HepG2 (cell line): ENCODE results near the gene NLRX1. TPM values are rescaled to one million over a fixed set of nuclear protein-coding genes. Genes with fewer than 3 reads are reported as not detected.

Experiments used
- BRCA1 ChIP-seq: sonication (generic); formaldehyde crosslinking; IDR thresholded peaks from 2 replicates; pipeline ENCODE4 v1.4.0; 2020; ENCODE audit warnings: missing genetic modification reagents
- CBX5 ChIP-seq: sonication (generic); formaldehyde crosslinking; IDR thresholded peaks from 2 replicates; pipeline ENCODE4 v1.4.0; 2020; ENCODE audit warnings: missing genetic modification reagents, borderline replicate concordance
- CERS6 ChIP-seq: sonication (generic); formaldehyde crosslinking; IDR thresholded peaks from 2 replicates; pipeline ENCODE4 v1.5.0; 2020; ENCODE audit warnings: missing genetic modification reagents
- DPF2 ChIP-seq: sonication (generic); formaldehyde crosslinking; IDR thresholded peaks from 2 replicates; pipeline ENCODE4 v1.4.0; 2020; ENCODE audit warnings: mild to moderate bottlenecking, low read depth, missing genetic modification reagents, borderline replicate concordance
- FOXA1 ChIP-seq, 2 experiments: fragments of 450-650 bp in 1 of 2; sonication (generic) in 1 of 2; formaldehyde crosslinking in 1 of 2; IDR thresholded peaks; 2 replicates each; pipeline versions ENCODE4 v1.4.0 to v1.6.1; 2016 to 2020; ENCODE audit warnings: missing genetic modification reagents in 1 of 2
- HDAC1 ChIP-seq: sonication (generic); formaldehyde crosslinking; IDR thresholded peaks from 2 replicates; pipeline ENCODE4 v1.5.1; 2020; ENCODE audit warnings: mild to moderate bottlenecking, missing genetic modification reagents
- HNRNPUL1 ChIP-seq: fragments of 200-400 bp; formaldehyde crosslinking; IDR thresholded peaks from 2 replicates; pipeline ENCODE4 v1.6.1; 2017; ENCODE audit warnings: low read depth, mild to moderate bottlenecking, low read length, moderate library complexity
- IKZF5 ChIP-seq: IDR thresholded peaks from 2 replicates; pipeline ENCODE4 v1.6.1; 2018; ENCODE audit warnings: missing genetic modification reagents, mild to moderate bottlenecking, missing compliant biosample characterization
- MAZ ChIP-seq, 2 experiments: sonication (generic) in 1 of 2; formaldehyde crosslinking in 1 of 2; IDR thresholded peaks; 2 replicates each; pipeline versions ENCODE4 v1.5.0 to v1.6.1; 2012 to 2020; ENCODE audit warnings: low read depth in 2 of 2, mild to moderate bottlenecking in 2 of 2, borderline replicate concordance in 1 of 2, improper control_type of control experiment in 1 of 2, low read length in 1 of 2, missing genetic modification reagents in 1 of 2, moderate library complexity in 1 of 2
- MTA3 ChIP-seq: sonication (generic); formaldehyde crosslinking; IDR thresholded peaks from 2 replicates; pipeline ENCODE4 v1.4.0; 2020; ENCODE audit warnings: missing genetic modification reagents
- NONO ChIP-seq, 2 experiments: fragments of 450-650 bp in 1 of 2; sonication (generic) in 1 of 2; formaldehyde crosslinking in 1 of 2; IDR thresholded peaks in 1 of 2; conservative IDR thresholded peaks in 1 of 2; 2 replicates each; pipeline versions ENCODE4 v1.6.1 to v1.8.0; 2017 to 2022; ENCODE audit warnings: mild to moderate bottlenecking in 1 of 2, missing genetic modification reagents in 1 of 2, moderate library complexity in 1 of 2
- SCMH1 ChIP-seq: sonication (generic); formaldehyde crosslinking; IDR thresholded peaks from 2 replicates; pipeline ENCODE4 v1.9.0; 2021; ENCODE audit warnings: missing genetic modification reagents, mild to moderate bottlenecking, borderline replicate concordance
- ZBTB46 ChIP-seq: sonication (generic); formaldehyde crosslinking; IDR thresholded peaks from 2 replicates; pipeline ENCODE4 v1.4.0; 2020; ENCODE audit warnings: mild to moderate bottlenecking, missing genetic modification reagents, borderline replicate concordance
- ZFP36L1 ChIP-seq: sonication (generic); formaldehyde crosslinking; IDR thresholded peaks from 2 replicates; pipeline ENCODE4 v1.8.0; 2022; ENCODE audit warnings: mild to moderate bottlenecking, missing genetic modification reagents, moderate library complexity
- ZKSCAN8 ChIP-seq: IDR thresholded peaks from 2 replicates; pipeline ENCODE4 v1.6.1; 2016; ENCODE audit warnings: borderline replicate concordance, missing genetic modification reagents, missing compliant biosample characterization
- ZMYM2 ChIP-seq: sonication (generic); formaldehyde crosslinking; IDR thresholded peaks from 2 replicates; pipeline ENCODE4 v1.8.0; 2022; ENCODE audit warnings: mild to moderate bottlenecking, missing genetic modification reagents
- ZNF20 ChIP-seq: sonication (generic); formaldehyde crosslinking; IDR thresholded peaks from 2 replicates; pipeline ENCODE4 v1.4.0; 2020; ENCODE audit warnings: mild to moderate bottlenecking, moderate library complexity, missing genetic modification reagents
- ZNF275 ChIP-seq: sonication (generic); formaldehyde crosslinking; IDR thresholded peaks from 2 replicates; pipeline ENCODE4 v1.8.0; 2022; ENCODE audit warnings: missing genetic modification reagents, mild to moderate bottlenecking, inconsistent platforms, borderline replicate concordance
- ZNF7 ChIP-seq: IDR thresholded peaks from 2 replicates; pipeline ENCODE4 v1.6.1; 2016; ENCODE audit warnings: missing biosample characterization, missing genetic modification reagents
- ZNF883 ChIP-seq: sonication (generic); formaldehyde crosslinking; IDR thresholded peaks from 2 replicates; pipeline ENCODE4 v1.5.1; 2020; ENCODE audit warnings: mild to moderate bottlenecking, missing genetic modification reagents; ENCODE audit errors: not compliant biosample characterization
- polyA plus RNA-seq, 8 experiments: library from polyadenylated mRNA; depleted of rRNA in 3 of 8; stranded (reverse) in 7 of 8; unstranded in 1 of 8; fragments of >200 nt; fragmentation: Illumina TruSeq in 4 of 8; extraction: Trizol in 4 of 8; gene quantifications; 2 replicates each; pipeline versions ENCODE4 v1.2.1 to v1.2.3, GENCODE V29; 2011 to 2016; ENCODE audit warnings: low read depth in 4 of 8, missing spikeins in 1 of 8, mixed read lengths in 1 of 8; ENCODE audit not compliant: insufficient read depth in 1 of 8
- total RNA-seq, 5 experiments: library from RNA; depleted of rRNA; stranded (reverse); fragments of >200 nt; fragmentation: Illumina TruSeq; extraction: Trizol; gene quantifications; 2 replicates each; pipeline ENCODE4 v1.2.3, GENCODE V29; 2016; ENCODE audit warnings: low read depth in 1 of 5
- TF ChIP-seq, protein P1 (sequence below), 2 experiments: sonication (generic) in 1 of 2; formaldehyde crosslinking in 1 of 2; IDR thresholded peaks; 2 replicates each; pipeline versions ENCODE4 v1.5.1 to v1.6.1; 2011 to 2020; ENCODE audit warnings: borderline replicate concordance in 1 of 2, low read depth in 1 of 2, low read length in 1 of 2, mild to moderate bottlenecking in 1 of 2, missing genetic modification reagents in 1 of 2, moderate library complexity in 1 of 2
- TF ChIP-seq, protein P2 (sequence below): IDR thresholded peaks from 2 replicates; pipeline ENCODE4 v1.6.1; 2012; ENCODE audit warnings: inconsistent platforms

The NLRX1 gene
- total and polyA plus RNA-seq, 2 of the 13 experiments (the other 11 are each of a cell fraction or from before 2014, with no cell fraction given): 8.7 to 11.0 TPM

DNA sequence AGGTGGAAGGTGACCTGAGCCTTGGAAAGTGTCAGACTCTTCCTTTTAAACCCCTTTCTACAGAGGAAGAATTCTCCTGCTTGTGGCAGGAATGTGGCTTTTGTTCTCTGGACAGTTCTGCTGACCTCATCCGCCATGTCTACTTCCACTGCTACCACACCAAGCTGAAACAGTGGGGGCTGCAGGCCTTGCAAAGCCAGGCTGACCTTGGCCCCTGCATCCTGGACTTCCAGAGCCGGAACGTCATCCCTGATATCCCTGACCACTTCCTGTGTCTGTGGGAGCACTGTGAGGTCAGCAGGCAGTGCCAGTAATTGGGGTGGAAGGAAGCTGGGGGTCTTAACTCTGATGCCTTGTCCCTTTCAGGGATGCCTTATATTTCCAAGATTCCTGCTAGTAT lies 37.9 kb upstream of the NLRX1 start (continued):
- TF ChIP-seq, protein P1, sequence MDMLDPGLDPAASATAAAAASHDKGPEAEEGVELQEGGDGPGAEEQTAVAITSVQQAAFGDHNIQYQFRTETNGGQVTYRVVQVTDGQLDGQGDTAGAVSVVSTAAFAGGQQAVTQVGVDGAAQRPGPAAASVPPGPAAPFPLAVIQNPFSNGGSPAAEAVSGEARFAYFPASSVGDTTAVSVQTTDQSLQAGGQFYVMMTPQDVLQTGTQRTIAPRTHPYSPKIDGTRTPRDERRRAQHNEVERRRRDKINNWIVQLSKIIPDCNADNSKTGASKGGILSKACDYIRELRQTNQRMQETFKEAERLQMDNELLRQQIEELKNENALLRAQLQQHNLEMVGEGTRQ (IDR thresholded peaks at IDR 0.05; ENCODE audit: low read depth, low read length): no peak
- TF ChIP-seq, protein P1 (CRISPR knock-in tag; IDR thresholded peaks at IDR 0.05; ENCODE audit: borderline replicate concordance): no peak
- TF ChIP-seq BRCA1 (no peak), ZNF20 (CRISPR knock-in tag) (no peak), ZMYM2 (CRISPR knock-in tag) (no peak), FOXA1 (IDR thresholded peaks at IDR 0.05) (no peak), FOXA1 (CRISPR knock-in tag; IDR thresholded peaks at IDR 0.05) (no peak), HNRNPUL1 (no peak), MAZ (IDR thresholded peaks at IDR 0.05; ENCODE audit: borderline replicate concordance, low read depth, low read length) (no peak), MAZ (CRISPR knock-in tag; IDR thresholded peaks at IDR 0.05; ENCODE audit: low read depth) (no peak), HDAC1 (peak; percentile 36; the same call in 1 of the 2 replicates), DPF2 (CRISPR knock-in tag) (no peak), MTA3 (CRISPR knock-in tag) (no peak), ZNF7 (CRISPR knock-in tag) (no peak), ZKSCAN8 (CRISPR knock-in tag) (no peak), ZFP36L1 (CRISPR knock-in tag) (no peak), ZNF883 (no peak), NONO (IDR thresholded peaks at IDR 0.05) (no peak), NONO (CRISPR knock-in tag; conservative IDR thresholded peaks at IDR 0.05) (no peak), CERS6 (no peak), CBX5 (CRISPR knock-in tag) (no peak), IKZF5 (CRISPR knock-in tag) (no peak), ZNF275 (CRISPR knock-in tag) (no peak), ZBTB46 (no peak), SCMH1 (CRISPR knock-in tag) (no peak)
- TF ChIP-seq, protein P2, sequence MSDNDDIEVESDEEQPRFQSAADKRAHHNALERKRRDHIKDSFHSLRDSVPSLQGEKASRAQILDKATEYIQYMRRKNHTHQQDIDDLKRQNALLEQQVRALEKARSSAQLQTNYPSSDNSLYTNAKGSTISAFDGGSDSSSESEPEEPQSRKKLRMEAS: no peak
